GM12878 (cell line): ENCODE measurements around the gene CSTPP1. TPM values are rescaled to one million over a fixed set of nuclear protein-coding genes. Genes with fewer than 3 reads are reported as not detected.

Experiments
- ATAC-seq: fragments of 200-7000 bp; cut with Tn5 transposase; 3 replicates; pipeline ENCODE4 v1.9.1; 2020; ENCODE audit warnings: mild to moderate bottlenecking, moderate library complexity
- BruUV-seq: library from RNA; stranded (reverse); fragments of 400-500 nt; replicated peaks from 2 replicates; lab custom pipeline; 2021; lab: Mats Ljungman, UMichigan
- CTCF ChIA-PET: fragments of 300-600 bp; sonication (Branson Sonifier 250); formaldehyde crosslinking; extraction: SDS; loops from one replicate; lab custom pipeline; 2021; ENCODE audit warnings: inconsistent platforms; lab: Yijun Ruan, JAX
- POLR2A ChIA-PET: fragments of 350-600 bp; formaldehyde crosslinking; extraction: SDS; loops from one replicate; lab custom pipeline; 2021; ENCODE audit warnings: inconsistent platforms; lab: Charles Lee
- RAD21 ChIA-PET: fragments of 300-600 bp; sonication (Branson Sonifier 250); formaldehyde crosslinking; loops from one replicate; lab custom pipeline; 2023; ENCODE audit warnings: antibody characterized with exemption; ENCODE audit not compliant: unreplicated experiment; lab: Charles Lee
- SMC1A ChIA-PET: fragments of 300-600 bp; sonication (Branson Sonifier 250); formaldehyde crosslinking; loops from one replicate; lab custom pipeline; 2023; ENCODE audit not compliant: unreplicated experiment, uncharacterized antibody; lab: Charles Lee
- DNase-seq: peaks from one replicate; pipeline ENCODE4 v3.0.0-alpha.2; 2011; ENCODE audit warnings: low read depth, low spot score
- FAIRE-seq: peaks from 3 replicates; lab custom pipeline; 2011; peaks lifted over from hg19 to GRCh38; lab: Jason Lieb, UNC
- H2AFZ ChIP-seq: 2 replicates; pipeline ENCODE4 v1.6.0; 2011; ENCODE audit warnings: low read depth, low read length, control low read depth; ENCODE audit not compliant: control insufficient read depth
- H3K27ac ChIP-seq: 2 replicates; pipeline ENCODE4 v1.5.1; 2011; ENCODE audit warnings: control low read depth; ENCODE audit not compliant: control insufficient read depth, insufficient read depth
- H3K27me3 ChIP-seq, 2 experiments: replicated peaks in 1 of 2; 2 replicates each; pipeline versions ENCODE4 v1.6.0 to v1.6.1; 2011; ENCODE audit warnings: low read length in 1 of 2; ENCODE audit not compliant: control insufficient read depth in 2 of 2, insufficient read depth in 2 of 2
- H3K36me3 ChIP-seq, 2 experiments: 2 replicates each; pipeline ENCODE4 v1.5.1; 2011; ENCODE audit warnings: low read length in 1 of 2; ENCODE audit not compliant: control insufficient read depth in 2 of 2, insufficient read depth in 2 of 2
- H3K4me1 ChIP-seq: 2 replicates; pipeline ENCODE4 v1.6.1; 2011; ENCODE audit warnings: mild to moderate bottlenecking, low read length, moderate library complexity, mixed read lengths; ENCODE audit not compliant: control insufficient read depth, insufficient read depth
- H3K4me2 ChIP-seq: 2 replicates; pipeline ENCODE4 v1.6.0; 2011; ENCODE audit warnings: control low read depth; ENCODE audit not compliant: control insufficient read depth, insufficient read depth
- H3K4me3 ChIP-seq: fragments of 200-600 bp; sonication (generic); 2 replicates; pipeline ENCODE4 v1.5.1; 2016
- H3K79me2 ChIP-seq: 2 replicates; pipeline ENCODE4 v1.6.0; 2011; ENCODE audit warnings: low read length; ENCODE audit not compliant: control insufficient read depth, insufficient read depth
- H3K9ac ChIP-seq: 2 replicates; pipeline ENCODE4 v1.8.0; 2011; ENCODE audit warnings: low read length, control low read depth, mixed read lengths; ENCODE audit not compliant: control insufficient read depth, insufficient read depth
- H3K9me3 ChIP-seq: replicated peaks from 3 replicates; pipeline ENCODE4 v1.5.1; 2011; ENCODE audit warnings: mild to moderate bottlenecking, low read length; ENCODE audit not compliant: control insufficient read depth, insufficient read depth
- H4K20me1 ChIP-seq: 2 replicates; pipeline ENCODE4 v1.6.0; 2011; ENCODE audit not compliant: control insufficient read depth, insufficient read depth
- BMI1 ChIP-seq: fragments of 450-650 bp; IDR thresholded peaks from 2 replicates; pipeline ENCODE4 v1.6.1; 2016; ENCODE audit warnings: mild to moderate bottlenecking, moderate library complexity, borderline replicate concordance
- EZH2 ChIP-seq: IDR thresholded peaks from 2 replicates; pipeline ENCODE4 v1.6.1; 2012; ENCODE audit warnings: low read depth, mild to moderate bottlenecking, control low read depth, inconsistent platforms, low read length, borderline replicate concordance; ENCODE audit not compliant: control insufficient read depth
- KLF5 ChIP-seq: fragments of 450-650 bp; IDR thresholded peaks from 2 replicates; pipeline ENCODE4 v1.6.1; 2014; ENCODE audit warnings: mild to moderate bottlenecking; ENCODE audit not compliant: partially characterized antibody
- NBN ChIP-seq: fragments of 450-650 bp; IDR thresholded peaks from 2 replicates; pipeline ENCODE4 v1.6.1; 2016
- NRF1 ChIP-seq: conservative IDR thresholded peaks from 2 replicates; pipeline ENCODE4 v1.6.1; 2011; ENCODE audit warnings: mild to moderate bottlenecking, low read depth, low read length, improper control_type of control experiment
- PML ChIP-seq: IDR thresholded peaks from 2 replicates; pipeline ENCODE4 v1.6.1; 2012; ENCODE audit warnings: low read length, inconsistent platforms
- POLR2AphosphoS2 ChIP-seq: IDR thresholded peaks from 2 replicates; pipeline ENCODE4 v1.6.1; 2011; ENCODE audit warnings: low read depth, mild to moderate bottlenecking, low read length, improper control_type of control experiment, moderate library complexity
- POU2F2 ChIP-seq: IDR thresholded peaks from 3 replicates; pipeline ENCODE4 v1.6.1; 2011; ENCODE audit warnings: low read depth, mild to moderate bottlenecking, low read length, borderline replicate concordance
- SP1 ChIP-seq: IDR thresholded peaks from one replicate; pipeline ENCODE4 v1.6.1; 2011; ENCODE audit warnings: low read depth, low read length
- SREBF2 ChIP-seq: IDR thresholded peaks from 2 replicates; pipeline ENCODE4 v1.6.1; 2012; ENCODE audit warnings: mild to moderate bottlenecking, low read length
- YY1 ChIP-seq: IDR thresholded peaks from 2 replicates; pipeline ENCODE4 v1.6.1; 2011; ENCODE audit warnings: low read depth, mild to moderate bottlenecking, low read length
- ZNF217 ChIP-seq: fragments of 450-650 bp; IDR thresholded peaks from 2 replicates; pipeline ENCODE4 v1.6.1; 2017; ENCODE audit warnings: antibody characterized with exemption, mild to moderate bottlenecking
- ZSCAN29 ChIP-seq: fragments of 450-650 bp; IDR thresholded peaks from 2 replicates; pipeline ENCODE4 v1.6.1; 2017; ENCODE audit warnings: mild to moderate bottlenecking, moderate library complexity
- WGBS: methylation state at CpG from one replicate; pipeline ENCODE4 v1.1.6; 2016; ENCODE audit warnings: low lambda C conversion rate; ENCODE audit not compliant: insufficient replicate concordance, insufficient coverage; ENCODE audit errors: missing lambda C conversion rate; 5-methylcytosine and 5-hydroxymethylcytosine counted together
- in situ Hi-C: fragments of 300-500 bp; cut with MboI; formaldehyde crosslinking; loops from 9 replicates; pipeline ENCODE4 v1.14.3; 2018; ENCODE audit warnings: mixed read lengths
- intact Hi-C: fragments of 100-400 bp; cut with micrococcal nuclease; formaldehyde crosslinking; loops from one replicate; pipeline ENCODE4 v1.14.2; 2022; ENCODE audit not compliant: unreplicated experiment
- polyA plus RNA-seq, 11 experiments: library from polyadenylated mRNA; depleted of rRNA in 4 of 11; unstranded in 6 of 11; stranded (reverse) in 5 of 11; fragments of >200 nt; fragmentation: Nextera tagmentation in 4 of 11; fragmentation: Illumina TruSeq in 1 of 11; extraction: Ambion mirVana in 4 of 11; extraction: Trizol in 1 of 11; gene quantifications; 1 replicate in 1 of 11; 2 replicates in 10 of 11; pipeline versions ENCODE4 v1.2.1 to v1.2.3, GENCODE V29; 2011 to 2016; ENCODE audit warnings: inconsistent platforms in 2 of 11, missing spikeins in 2 of 11, low read depth in 1 of 11
- total RNA-seq, 4 experiments: library from RNA; depleted of rRNA in 3 of 4; stranded (reverse); fragments of >200 nt in 3 of 4; fragmentation: Illumina TruSeq in 1 of 4; extraction: Trizol in 1 of 4; gene quantifications; 2 replicates each; pipeline versions ENCODE4 v1.2.1 to v1.2.3, GENCODE V29; 2013 to 2021
- TF ChIP-seq, protein P1 (sequence below): fragments of 450-650 bp; IDR thresholded peaks from 2 replicates; pipeline ENCODE4 v1.6.1; 2016; ENCODE audit warnings: mild to moderate bottlenecking
- TF ChIP-seq, protein P2 (sequence below): IDR thresholded peaks from 2 replicates; pipeline ENCODE4 v1.6.1; 2011; ENCODE audit warnings: low read depth, mild to moderate bottlenecking, low read length, moderate library complexity, borderline replicate concordance; ENCODE audit errors: extremely low read depth
- TF ChIP-seq, protein P3 (sequence below): fragments of 450-650 bp; IDR thresholded peaks from 2 replicates; pipeline ENCODE4 v1.6.1; 2016; ENCODE audit warnings: mild to moderate bottlenecking, moderate library complexity, borderline replicate concordance
- TF ChIP-seq, protein P4 (sequence below): IDR thresholded peaks from 2 replicates; pipeline ENCODE4 v1.6.1; 2012; ENCODE audit warnings: low read depth, low read length, improper control_type of control experiment
- TF ChIP-seq, protein P5 (sequence below): fragments of 450-650 bp; IDR thresholded peaks from 2 replicates; pipeline ENCODE4 v1.6.1; 2017; ENCODE audit warnings: low read depth, mild to moderate bottlenecking, moderate library complexity

The CSTPP1 gene
- total and polyA plus RNA-seq, 10 of the 15 experiments (the other 5 are each of a cell fraction or from before 2014, with no cell fraction given): 7.1 to 23.4 (median 17.5) TPM

DNA sequence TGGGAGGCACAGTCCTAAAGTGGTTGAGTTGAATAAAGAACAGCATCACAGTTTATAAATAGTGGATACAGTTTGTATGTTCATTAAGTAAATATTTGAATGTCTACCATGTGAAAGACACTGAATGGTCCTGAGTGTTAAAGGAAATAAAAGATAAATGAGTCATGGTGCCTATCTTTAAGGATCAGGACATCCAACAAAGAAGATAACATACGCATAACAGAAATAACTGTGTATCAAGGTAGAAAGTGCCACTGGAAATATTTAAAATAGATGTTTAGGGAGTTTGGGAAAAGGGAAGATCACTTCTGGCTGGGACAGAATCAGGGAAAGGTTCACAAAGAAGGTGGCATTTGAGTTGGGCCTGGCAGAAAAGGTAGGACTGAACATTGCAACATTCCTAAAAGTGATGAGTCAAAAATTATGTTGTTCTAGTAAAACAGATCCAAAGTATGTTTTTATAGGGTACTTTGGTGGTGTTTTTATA lies 41.5 kb downstream of the CSTPP1 start:
- Histone ChIP-seq H3K4me1 (no peaks in the 10 kb centered on the region), H3K9me3 (no peaks in the 10 kb centered on the region), H3K27ac (no peak overlapping the region), H3K9ac (no peak overlapping the region), H3K4me2 (no peak overlapping the region), H3K36me3 (no peaks in the 10 kb centered on the region), H3K79me2 (no peaks in the 10 kb centered on the region), H3K27me3 (no peaks in the 10 kb centered on the region), H3K4me3 (no peak overlapping the region), H4K20me1 (no peaks in the 10 kb centered on the region), H2AFZ (no peak overlapping the region)
- ChIA-PET RAD21 (no interaction called here), POLR2A (no interaction called here), SMC1A (no interaction called here), CTCF (no interaction called here)
- DNase-seq: no peak
- 96% methylated on average over 1 of the region's 1 CpG for WGBS
- no peak for FAIRE-seq
- ATAC-seq: no peak
- in situ Hi-C loops (no loop called here), intact Hi-C loops (no loop called here)
- no TSS peak for BruUV-seq
- TF ChIP-seq, protein P1, sequence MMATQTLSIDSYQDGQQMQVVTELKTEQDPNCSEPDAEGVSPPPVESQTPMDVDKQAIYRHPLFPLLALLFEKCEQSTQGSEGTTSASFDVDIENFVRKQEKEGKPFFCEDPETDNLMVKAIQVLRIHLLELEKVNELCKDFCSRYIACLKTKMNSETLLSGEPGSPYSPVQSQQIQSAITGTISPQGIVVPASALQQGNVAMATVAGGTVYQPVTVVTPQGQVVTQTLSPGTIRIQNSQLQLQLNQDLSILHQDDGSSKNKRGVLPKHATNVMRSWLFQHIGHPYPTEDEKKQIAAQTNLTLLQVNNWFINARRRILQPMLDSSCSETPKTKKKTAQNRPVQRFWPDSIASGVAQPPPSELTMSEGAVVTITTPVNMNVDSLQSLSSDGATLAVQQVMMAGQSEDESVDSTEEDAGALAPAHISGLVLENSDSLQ: no peak
- TF ChIP-seq PML (no peak), EZH2 (no peak), ZSCAN29 (no peak), POU2F2 (no peak), KLF5 (no peak), YY1 (no peak), POLR2AphosphoS2 (no peak), NRF1 (no peak), ZNF217 (no peak), BMI1 (no peak), NBN (no peak), SP1 (no peak), SREBF2 (no peak)
- TF ChIP-seq, protein P2, sequence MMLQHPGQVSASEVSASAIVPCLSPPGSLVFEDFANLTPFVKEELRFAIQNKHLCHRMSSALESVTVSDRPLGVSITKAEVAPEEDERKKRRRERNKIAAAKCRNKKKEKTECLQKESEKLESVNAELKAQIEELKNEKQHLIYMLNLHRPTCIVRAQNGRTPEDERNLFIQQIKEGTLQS: no peak
- TF ChIP-seq, protein P3, sequence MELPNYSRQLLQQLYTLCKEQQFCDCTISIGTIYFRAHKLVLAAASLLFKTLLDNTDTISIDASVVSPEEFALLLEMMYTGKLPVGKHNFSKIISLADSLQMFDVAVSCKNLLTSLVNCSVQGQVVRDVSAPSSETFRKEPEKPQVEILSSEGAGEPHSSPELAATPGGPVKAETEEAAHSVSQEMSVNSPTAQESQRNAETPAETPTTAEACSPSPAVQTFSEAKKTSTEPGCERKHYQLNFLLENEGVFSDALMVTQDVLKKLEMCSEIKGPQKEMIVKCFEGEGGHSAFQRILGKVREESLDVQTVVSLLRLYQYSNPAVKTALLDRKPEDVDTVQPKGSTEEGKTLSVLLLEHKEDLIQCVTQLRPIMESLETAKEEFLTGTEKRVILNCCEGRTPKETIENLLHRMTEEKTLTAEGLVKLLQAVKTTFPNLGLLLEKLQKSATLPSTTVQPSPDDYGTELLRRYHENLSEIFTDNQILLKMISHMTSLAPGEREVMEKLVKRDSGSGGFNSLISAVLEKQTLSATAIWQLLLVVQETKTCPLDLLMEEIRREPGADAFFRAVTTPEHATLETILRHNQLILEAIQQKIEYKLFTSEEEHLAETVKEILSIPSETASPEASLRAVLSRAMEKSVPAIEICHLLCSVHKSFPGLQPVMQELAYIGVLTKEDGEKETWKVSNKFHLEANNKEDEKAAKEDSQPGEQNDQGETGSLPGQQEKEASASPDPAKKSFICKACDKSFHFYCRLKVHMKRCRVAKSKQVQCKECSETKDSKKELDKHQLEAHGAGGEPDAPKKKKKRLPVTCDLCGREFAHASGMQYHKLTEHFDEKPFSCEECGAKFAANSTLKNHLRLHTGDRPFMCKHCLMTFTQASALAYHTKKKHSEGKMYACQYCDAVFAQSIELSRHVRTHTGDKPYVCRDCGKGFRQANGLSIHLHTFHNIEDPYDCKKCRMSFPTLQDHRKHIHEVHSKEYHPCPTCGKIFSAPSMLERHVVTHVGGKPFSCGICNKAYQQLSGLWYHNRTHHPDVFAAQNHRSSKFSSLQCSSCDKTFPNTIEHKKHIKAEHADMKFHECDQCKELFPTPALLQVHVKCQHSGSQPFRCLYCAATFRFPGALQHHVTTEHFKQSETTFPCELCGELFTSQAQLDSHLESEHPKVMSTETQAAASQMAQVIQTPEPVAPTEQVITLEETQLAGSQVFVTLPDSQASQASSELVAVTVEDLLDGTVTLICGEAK: no peak
- TF ChIP-seq, protein P4, sequence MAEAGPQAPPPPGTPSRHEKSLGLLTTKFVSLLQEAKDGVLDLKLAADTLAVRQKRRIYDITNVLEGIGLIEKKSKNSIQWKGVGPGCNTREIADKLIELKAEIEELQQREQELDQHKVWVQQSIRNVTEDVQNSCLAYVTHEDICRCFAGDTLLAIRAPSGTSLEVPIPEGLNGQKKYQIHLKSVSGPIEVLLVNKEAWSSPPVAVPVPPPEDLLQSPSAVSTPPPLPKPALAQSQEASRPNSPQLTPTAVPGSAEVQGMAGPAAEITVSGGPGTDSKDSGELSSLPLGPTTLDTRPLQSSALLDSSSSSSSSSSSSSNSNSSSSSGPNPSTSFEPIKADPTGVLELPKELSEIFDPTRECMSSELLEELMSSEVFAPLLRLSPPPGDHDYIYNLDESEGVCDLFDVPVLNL: no peak
- TF ChIP-seq, protein P5, sequence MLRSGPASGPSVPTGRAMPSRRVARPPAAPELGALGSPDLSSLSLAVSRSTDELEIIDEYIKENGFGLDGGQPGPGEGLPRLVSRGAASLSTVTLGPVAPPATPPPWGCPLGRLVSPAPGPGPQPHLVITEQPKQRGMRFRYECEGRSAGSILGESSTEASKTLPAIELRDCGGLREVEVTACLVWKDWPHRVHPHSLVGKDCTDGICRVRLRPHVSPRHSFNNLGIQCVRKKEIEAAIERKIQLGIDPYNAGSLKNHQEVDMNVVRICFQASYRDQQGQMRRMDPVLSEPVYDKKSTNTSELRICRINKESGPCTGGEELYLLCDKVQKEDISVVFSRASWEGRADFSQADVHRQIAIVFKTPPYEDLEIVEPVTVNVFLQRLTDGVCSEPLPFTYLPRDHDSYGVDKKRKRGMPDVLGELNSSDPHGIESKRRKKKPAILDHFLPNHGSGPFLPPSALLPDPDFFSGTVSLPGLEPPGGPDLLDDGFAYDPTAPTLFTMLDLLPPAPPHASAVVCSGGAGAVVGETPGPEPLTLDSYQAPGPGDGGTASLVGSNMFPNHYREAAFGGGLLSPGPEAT: no peak
